Right renal pelvis (tissue), 4 donors: Measurements from ENCODE around the gene SIK3. TPM values are rescaled to one million over a fixed set of nuclear protein-coding genes. Genes with fewer than 3 reads are reported as not detected.

Experiments
- DNase-seq, 4 donors: peaks; one replicate each; pipeline ENCODE4 v3.0.0-alpha.2; 2013; ENCODE audit warnings: low read depth in 4 of 4, low spot score in 3 of 4, missing footprints in 1 of 4
- polyA plus RNA-seq, 4 donors: library from polyadenylated mRNA; unstranded; fragments of 120-200 nt; gene quantifications; one replicate each; pipeline ENCODE4 v1.2.1, GENCODE V29; 2013; ENCODE audit not compliant: insufficient read length in 4 of 4

The SIK3 gene
- polyA plus RNA-seq, 4 donors = 30.9 to 35.9 (median 34.4) TPM

DNA sequence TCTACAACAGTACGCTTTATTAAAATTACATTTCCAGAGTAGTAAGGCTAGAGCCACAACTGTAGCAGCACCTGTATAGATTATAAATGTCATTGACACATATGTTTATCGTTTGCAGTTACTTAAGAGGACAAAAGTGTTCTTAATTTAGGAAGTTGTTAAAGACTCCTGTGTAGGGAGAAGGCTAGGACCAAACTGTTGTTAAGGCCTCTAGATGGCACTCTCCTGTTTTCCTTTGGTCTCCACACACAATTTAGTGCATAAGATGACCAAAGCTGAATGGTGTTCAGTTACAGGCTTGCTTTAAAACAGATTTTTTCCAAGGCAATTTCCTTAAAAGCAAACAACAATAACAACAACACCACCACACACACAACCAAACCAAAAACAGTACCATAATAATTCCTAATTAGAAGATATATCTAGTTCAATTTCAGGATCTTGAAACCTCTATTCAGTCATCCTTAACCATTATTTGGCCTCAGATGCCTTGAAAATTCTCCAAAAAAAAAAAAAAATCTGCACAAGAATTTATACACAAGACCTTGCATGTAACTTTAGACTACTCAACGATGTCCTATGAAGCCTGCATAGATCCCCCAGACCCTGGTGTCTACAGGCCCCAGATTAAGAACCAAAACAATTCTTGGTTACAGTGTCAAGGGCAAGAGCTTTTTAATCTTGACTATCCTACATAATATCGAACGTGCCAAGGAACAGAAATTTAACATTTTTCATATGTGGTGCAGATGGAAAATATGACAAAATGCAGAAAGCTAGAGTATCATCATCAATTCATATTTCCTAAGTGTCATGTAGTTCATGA is 218.2 kb downstream of the SIK3 start:
- DNase-seq = peak; percentile 25 to 69 (median 58)

DNA sequence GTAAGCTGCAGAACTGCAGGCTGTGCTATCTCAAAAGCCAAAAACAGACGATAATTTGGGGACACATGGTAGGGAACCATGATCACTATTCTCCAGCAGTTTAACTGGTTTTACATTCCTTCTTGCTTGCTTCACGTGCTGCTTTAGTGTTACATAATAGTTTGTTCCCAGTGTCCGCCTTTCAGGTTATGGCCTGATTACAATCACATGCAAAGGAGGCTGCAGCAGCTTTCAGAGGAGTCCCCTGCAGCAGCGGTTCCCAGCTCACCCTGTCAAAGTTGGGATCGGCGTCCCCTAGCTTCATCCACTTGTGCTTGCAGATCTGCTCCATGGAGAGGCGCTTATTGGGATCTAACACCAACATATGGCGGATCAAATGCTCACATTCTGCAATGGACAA is 221.6 kb downstream of the SIK3 start:
- no peak for DNase-seq

DNA sequence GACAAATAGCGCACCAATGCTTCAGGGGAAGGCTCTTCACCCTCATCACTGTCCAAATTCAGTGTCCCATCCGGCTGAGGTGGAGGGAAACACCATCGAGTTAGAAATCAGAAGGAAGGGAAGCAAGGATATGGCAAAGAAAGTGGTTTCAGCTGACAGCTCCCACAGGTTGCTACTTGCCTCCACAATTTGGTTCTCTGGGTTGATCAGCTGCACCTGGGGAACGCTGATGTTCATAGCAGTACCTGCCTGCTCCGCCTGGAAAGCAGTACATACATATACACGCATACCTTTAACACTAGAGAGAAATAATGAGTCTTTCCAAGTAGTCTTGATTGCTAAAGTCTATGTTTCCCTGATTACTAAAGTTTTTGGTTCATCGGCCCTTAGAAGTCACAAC is 223.0 kb downstream of the SIK3 start:
- DNase-seq = no peak

DNA sequence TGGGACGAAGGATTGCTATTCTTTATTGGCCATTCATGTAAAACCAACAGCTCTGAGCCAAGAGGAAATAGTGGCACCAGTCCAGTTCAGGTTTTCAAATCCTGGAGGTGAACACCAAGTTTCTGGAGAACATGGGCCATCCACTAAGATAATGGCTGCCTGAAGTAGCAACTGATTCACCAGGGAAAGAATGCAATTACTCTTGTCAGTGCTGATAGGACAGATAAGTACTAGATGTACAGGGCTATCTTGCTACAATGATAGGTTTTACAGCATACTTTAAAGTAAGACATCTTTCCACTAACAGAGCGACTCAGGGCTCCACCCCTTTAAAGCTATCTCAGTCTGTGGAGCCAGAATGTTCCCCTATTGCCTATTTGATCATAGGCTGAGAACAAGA is 224.0 kb downstream of the SIK3 start:
- DNase-seq = no peak

DNA sequence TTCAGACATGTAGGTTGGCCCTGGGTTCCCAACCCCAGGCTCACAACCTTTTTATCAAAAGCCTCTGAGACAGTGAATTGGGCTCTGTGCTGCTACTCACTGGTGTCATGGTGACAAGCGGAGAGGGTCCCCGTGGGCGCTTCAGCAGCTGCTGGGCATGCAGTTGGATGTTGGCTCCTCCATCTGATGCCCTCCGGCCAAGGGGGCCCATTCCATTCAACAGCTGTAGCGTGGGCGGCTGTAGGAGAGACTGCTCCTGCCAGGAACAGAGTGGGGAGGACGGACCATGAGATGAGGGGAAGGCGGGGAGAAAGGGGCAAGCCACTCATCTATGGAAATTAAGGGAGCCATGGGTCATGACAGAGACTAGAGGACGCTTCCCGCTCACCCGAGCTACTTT is 224.8 kb downstream of the SIK3 start:
- DNase-seq = no peak

DNA sequence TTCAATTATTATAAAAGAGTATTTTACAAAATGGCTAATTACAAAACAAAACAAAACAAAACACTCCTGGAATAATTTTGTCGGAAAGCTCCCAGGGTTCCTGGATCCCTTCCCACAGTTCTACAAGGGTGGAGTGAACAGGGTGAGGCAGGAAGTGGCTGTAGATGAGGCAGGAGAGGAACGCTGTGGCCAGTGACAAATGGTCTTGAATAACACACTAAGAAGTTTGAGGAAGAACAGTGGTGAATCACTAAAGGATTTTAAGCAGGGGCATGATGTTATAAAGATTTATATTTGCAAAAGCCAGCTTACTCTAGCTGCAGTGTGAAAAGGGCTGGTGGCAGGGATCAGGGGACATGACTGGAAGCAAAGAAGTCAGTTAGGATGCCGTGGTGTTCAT is 227.0 kb downstream of the SIK3 start:
- DNase-seq = no peak

DNA sequence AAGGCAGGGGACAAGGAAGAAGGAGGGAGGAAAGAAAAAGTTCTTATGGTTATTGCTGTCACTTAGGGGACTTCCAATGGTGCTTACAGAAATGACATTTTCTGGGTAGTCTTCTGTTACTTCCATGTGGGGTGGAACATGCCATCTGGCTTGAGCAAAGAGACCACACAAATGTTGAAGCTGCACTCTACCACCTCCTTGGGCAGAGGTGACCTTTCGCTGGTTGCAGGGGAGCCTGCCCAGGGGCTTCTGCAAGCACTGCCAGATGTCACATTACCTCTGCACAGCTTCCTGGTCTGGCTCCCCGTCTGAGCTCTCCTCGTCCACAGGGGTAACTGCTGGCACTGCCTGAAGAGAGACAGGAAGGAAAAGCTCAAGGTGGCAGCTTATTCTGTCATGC is 228.2 kb downstream of the SIK3 start:
- DNase-seq = no peak

DNA sequence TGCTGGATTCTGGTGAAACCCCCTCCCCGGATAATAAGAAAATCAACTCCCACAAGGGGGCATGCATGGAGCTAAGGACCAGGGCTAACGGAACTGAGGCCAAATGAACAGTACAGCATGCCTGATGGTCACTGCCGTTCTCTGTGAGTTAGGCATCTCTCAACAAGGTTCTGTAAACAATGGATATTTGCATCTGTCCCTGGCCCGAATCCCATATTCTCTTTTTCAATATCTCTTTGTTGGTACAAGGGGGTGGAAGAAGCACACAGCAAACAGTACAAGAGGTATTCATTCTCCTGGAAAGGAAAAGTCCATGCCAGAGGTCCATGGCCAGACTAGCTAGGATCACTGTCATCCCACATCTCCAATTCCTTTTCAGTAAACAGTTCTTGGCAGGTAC is 228.6 kb downstream of the SIK3 start:
- DNase-seq = no peak

DNA sequence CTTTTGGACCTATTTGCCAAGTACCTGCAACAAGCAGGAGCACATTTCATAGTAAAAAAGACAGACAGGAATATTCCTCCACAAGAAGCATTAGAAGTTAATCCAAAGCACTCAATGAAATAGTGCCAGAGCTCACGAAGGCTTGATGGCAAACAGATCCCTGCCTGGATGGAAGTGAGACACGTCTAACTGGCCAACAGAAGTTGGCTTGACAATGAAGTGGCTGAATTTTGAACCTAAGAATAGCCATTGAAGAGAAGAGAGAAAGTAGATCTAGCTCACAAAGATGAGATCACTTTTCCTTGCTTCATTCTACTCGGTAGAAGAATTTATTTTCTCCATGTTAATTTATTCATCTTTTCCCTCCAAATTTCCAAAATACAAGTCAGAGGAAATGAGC is 230.2 kb downstream of the SIK3 start:
- no peak for DNase-seq

DNA sequence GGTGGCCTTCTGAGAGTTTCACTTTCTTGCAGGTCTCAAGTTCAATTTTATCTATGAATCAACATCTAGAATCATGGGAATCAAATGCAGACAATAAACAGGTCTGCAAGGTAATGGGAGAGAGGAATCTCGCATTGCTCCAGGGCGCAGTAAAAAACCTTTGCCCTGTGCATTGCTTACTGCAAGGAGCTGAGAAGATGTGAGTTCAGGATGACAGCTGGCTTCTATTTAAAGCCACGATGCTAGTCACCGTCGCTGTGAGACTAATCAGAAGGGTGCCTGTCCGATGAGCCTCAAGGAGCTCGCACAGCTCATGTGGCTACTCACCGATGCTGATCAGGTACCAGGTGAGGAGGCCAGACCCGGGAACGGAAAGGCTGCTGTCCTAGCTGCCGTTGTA is 230.6 kb downstream of the SIK3 start:
- no peak for DNase-seq

DNA sequence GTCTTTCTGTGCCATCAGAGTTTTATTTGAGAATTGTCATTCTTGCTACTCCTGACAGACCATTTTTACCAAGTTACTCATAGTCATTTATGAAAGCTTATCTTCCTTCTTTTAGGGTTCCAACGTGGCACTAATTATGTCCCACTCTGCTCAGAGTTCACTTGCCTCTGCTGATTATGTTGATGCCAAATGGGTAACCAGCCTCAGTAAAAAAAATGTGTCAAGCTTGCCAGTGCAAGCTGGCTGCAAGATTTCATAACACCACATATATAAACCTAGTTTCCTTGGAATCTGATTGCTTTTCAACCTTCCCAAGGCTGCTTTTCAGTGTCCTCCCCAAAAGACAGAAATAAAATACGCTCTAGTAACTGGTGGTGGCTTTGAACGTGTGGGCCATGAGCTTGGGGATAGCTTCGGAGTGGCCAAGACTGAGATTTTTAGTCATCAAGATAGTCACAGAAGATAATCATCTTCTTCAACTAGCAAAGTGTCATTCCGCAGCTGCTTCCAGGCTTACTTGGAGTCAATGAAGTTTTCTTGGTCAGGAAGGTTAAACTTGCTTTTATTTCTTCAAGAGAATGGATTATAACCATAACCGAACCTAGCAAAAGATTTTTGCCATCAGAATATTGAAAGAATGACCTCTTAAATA is 231.3 kb downstream of the SIK3 start:
- DNase-seq = no peak

DNA sequence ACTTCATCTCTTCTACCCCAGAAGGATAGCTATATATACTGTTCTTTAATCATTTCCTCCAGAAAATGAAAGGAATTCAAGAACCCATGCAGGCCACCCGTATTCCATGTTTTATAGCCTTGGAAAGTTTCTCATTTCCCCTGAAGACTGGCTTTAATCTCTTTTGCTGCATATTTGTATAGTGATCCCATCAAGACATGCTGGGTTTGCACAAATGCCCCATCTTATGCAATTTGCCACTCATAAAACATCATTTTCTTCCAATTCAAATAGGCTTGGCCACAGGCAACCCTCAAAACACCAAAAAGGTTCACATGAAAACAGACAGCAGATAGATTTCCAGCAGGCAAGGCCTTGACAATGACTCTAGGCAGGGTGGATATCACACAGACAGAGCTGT is 232.5 kb downstream of the SIK3 start:
- no peak for DNase-seq

DNA sequence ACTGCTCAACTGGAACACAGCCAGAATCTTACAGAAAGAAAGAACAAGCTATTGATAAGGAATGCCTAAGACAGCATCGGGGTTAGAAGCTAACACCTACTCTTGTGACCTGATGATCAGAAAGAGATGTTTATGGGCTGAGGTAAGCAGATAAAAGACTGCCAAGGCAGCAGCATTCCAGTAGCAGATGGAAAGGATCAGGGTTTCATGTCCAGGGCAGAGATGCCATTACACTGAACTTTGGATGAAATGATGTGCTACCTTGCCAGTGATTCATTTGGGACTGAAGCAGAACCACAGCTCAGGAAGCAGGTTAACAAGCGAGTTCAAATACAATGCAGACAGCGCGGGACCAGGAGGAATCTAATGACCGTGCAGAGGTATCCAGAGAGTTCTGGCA is 233.7 kb downstream of the SIK3 start:
- no peak for DNase-seq

DNA sequence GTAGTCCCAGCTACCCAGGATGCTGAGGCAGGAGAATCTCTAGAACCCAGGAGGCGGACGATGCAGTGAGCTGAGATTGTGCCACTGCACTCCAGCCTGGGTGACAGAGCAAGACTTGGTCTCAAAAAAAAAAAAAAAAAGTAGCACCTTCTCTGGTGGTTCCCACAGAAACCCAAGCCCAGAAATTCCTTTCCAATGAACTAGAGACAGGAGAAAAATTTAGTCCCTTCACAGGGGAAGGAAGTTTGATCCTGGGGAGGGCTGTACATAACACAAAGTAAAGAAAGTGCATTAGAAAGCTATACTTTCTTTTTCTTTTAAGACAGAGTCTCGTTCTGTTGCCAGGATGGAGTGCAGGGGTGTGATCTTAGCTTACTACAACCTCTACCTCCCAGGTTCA is 235.3 kb downstream of the SIK3 start:
- DNase-seq = no peak

DNA sequence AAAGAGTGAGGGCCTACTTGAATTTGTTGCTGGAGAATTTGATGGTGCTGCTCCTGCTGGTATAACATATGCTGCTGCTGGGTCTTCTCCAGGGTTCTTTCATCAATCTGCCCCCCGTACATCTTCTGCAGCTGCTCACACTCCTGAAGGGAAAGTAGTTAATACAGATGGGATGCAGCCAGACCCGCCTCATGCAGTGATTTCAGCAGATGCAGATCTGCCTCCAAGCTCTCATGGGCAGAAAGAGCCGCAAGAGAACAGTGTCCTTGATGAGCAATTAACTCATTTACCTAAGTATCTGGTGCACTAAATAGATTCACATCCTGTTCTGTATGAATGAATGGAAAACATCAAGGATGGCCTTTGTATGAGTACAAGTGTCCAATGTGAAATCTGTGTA is 236.0 kb downstream of the SIK3 start:
- no peak for DNase-seq

DNA sequence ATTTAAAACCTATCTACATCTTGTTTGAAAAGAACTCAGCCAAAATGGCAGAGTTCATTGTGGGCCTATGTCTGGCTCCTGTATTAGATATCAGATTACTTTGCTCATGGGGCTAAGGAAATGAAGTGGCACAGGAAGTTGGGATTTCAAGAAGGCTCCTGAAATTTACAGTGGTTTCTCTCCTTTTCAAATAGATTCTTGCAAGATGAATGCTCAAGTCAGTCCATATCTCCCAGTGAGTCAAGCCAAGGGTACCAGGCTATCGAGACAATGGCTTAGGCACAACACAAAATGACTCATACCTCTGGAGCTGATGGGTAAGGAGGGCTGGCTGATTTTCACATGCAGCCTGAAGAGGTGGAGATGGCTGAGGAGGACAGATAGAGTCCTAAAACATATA is 236.7 kb downstream of the SIK3 start:
- DNase-seq = no peak

DNA sequence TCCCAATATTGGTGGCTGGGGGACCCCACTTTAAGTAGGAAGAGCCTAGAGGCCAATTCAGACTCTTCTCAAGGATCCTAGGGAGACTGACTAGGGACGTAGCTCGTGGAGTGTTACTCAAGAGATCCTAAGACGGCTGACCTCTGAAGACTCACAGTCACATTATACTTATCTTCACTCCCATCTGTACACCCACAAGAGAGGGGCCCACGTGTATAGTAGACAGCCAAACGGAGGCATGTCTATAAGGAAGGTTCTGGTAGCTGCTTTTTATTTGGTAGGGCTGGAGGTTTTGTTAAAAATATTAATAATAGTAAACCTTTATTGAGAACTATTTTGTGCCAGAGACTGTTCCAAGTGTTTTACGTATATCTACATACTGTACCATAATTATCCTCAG is 237.9 kb downstream of the SIK3 start:
- no peak for DNase-seq

DNA sequence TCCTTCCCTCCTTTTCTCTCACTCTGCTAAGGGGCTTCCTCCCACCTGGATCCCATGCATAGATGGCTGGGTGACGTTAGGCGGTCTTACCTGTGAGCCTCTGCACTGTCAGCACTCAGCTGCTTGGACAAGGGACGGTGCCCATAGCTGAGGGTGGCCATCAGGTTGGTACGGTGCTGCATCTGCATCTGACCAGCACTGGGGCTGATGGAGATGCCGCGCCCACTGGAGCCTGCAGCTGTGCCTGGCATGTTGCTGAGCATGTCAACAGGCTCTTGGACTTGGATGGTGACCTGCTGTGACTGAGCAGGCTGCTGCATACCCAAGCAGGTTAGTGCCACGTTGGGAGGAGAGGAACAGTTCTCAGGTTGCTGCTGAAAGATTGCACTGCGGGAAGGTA is 239.1 kb downstream of the SIK3 start:
- DNase-seq = no peak

DNA sequence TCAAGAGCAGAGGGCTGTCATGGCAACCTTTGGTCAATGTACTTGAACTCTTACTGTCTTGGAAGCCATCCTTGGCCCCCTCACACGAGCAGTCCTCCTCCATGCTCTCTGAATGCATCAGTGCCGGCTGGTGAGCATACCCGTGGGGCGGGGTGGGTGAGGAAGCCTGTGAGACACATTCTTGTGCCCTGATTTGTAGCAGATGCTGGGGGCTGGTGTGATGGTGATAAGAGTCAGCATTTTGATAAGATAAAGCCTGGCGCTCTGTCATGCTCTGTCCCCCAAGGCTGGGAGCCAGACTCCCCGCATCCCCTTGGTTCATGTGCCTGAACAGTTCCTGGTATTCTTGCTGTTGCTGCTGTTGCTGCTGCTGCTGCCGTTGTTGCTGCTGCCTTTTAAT is 240.3 kb downstream of the SIK3 start:
- DNase-seq = no peak

DNA sequence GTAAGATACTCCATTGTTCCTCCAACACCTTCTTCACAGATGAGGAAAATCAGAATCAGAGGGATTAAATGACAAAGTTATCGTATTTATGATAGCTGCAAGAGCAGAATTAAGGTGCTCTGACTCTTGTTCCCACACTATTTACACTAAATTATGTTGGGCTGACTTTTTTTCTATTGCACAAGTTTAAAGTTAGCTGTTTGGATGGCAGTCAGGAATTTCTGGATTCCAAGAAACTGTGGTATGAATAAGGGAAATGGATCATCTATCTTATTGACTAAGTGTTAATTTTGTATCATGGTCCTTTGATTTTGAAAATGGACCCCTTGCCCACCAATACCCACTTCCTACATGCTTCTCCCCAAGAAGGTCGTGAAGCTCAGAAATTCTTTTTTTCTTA is 240.9 kb downstream of the SIK3 start:
- no peak for DNase-seq

DNA sequence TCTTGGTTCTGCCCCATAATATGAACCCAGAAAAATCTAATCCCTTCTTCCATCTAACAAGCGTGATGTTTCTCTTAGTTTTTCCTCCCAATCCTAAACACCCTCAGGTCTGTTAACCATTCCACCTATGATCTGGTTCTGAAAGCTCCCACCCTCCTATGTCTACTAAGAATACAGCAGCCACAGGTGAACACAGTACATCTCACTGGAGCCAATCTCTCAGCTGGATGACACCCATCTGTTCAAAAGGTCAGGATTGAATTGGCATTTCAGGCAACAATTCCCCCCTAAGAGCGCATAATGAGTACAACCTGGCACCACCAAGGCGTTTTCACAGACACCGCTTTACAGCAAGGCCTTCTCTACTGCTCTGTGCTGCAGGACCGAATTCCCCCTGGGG is 241.8 kb downstream of the SIK3 start:
- DNase-seq = no peak

DNA sequence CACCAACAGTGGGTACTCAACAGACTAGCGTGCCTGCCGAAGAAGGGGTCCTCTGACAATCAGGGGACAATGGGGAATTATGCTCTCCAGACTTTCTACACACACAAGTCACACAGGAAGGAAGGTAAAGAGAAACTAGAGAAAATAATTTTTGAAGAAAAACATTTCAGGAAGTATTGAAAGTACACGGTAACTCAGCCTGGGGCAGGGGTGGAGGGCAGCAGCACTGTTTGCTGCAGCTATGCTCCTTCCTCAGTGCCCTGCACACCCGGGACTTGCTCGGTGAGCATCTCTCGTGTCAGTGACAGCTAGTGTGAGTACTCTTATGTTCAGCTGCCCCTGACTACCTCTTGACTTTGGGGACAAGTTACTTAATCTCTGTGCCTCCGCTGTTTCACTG is 242.8 kb downstream of the SIK3 start:
- no peak for DNase-seq
